DMS114 treated with DMSO at 0.1 percent for 48 hours (cell line): ENCODE measurements around the gene CDKAL1.
"Not testable (repeated sequence)": the region's sequence is repeated elsewhere in the genome, so short reads cannot be mapped to it uniquely, and the experiment has no call there.

ENCODE experiments used
- DNase-seq: peaks from one replicate; lab custom pipeline; 2025; ENCODE audit not compliant: unreplicated experiment; lab: John Stamatoyannopoulos, UW

CDKAL1 gene

GRCh38 chr6:20549398-20549797 lies 15.1 kb downstream of the CDKAL1 start:
- not testable (repeated sequence) for DNase-seq

GRCh38 chr6:20554326-20554725 lies 20.1 kb downstream of the CDKAL1 start:
- DNase-seq = no peak

- no peak for DNase-seq
These were observed 20.6 kb downstream of the CDKAL1 start for GRCh38 chr6:20554817-20555216.

GRCh38 chr6:20559924-20560551 lies 25.8 kb downstream of the CDKAL1 start:
- DNase-seq = no peak

- no peak for DNase-seq
These were observed 29.1 kb downstream of the CDKAL1 start for GRCh38 chr6:20563377-20563776.

GRCh38 chr6:20564269-20564668 lies 30.0 kb downstream of the CDKAL1 start:
- peak; percentile 22 for DNase-seq

GRCh38 chr6:20564777-20565176 lies 30.5 kb downstream of the CDKAL1 start:
- DNase-seq = no peak

GRCh38 chr6:20565342-20565741 lies 31.1 kb downstream of the CDKAL1 start:
- DNase-seq = no peak

GRCh38 chr6:20566109-20566508 lies 31.9 kb downstream of the CDKAL1 start:
- DNase-seq = no peak

GRCh38 chr6:20569000-20569610 lies 34.8 kb downstream of the CDKAL1 start:
- no peak for DNase-seq

- no peak for DNase-seq
These were observed 37.0 kb downstream of the CDKAL1 start for GRCh38 chr6:20571261-20571660.

GRCh38 chr6:20572288-20572687 lies 38.0 kb downstream of the CDKAL1 start:
- DNase-seq = no peak

GRCh38 chr6:20572940-20573339 lies 38.7 kb downstream of the CDKAL1 start:
- no peak for DNase-seq

- DNase-seq = no peak
These were observed 40.1 kb downstream of the CDKAL1 start for GRCh38 chr6:20574355-20574754.

GRCh38 chr6:20575125-20575524 lies 40.9 kb downstream of the CDKAL1 start:
- no peak for DNase-seq

- DNase-seq = no peak
These were observed 41.6 kb downstream of the CDKAL1 start for GRCh38 chr6:20575704-20576451.

GRCh38 chr6:20577173-20577688 lies 43.0 kb downstream of the CDKAL1 start:
- DNase-seq = no peak

GRCh38 chr6:20581070-20581469 lies 46.8 kb downstream of the CDKAL1 start:
- no peak for DNase-seq

- no peak for DNase-seq
These were observed 48.6 kb downstream of the CDKAL1 start for GRCh38 chr6:20582586-20583443.

- DNase-seq = no peak
These were observed 49.2 kb downstream of the CDKAL1 start for GRCh38 chr6:20583444-20583800.

GRCh38 chr6:20584100-20584731 lies 50.0 kb downstream of the CDKAL1 start:
- DNase-seq = no peak
